Prostate gland (tissue), 2 donors: ENCODE measurements around the gene PAPOLA. TPM values are rescaled to one million over a fixed set of nuclear protein-coding genes. Genes with fewer than 3 reads are reported as not detected.

Experiments
- DNase-seq: peaks from one replicate; pipeline ENCODE4 v3.0.0-alpha.2; 2019; ENCODE audit warnings: low spot score
- H3K27ac ChIP-seq, 2 donors: fragments of 200-600 bp; sonication (generic); 2 replicates each; pipeline ENCODE4 v1.5.1; 2017 to 2019
- H3K27me3 ChIP-seq: fragments of 200-600 bp; sonication (generic); replicated peaks from 2 replicates; pipeline ENCODE4 v1.5.1; 2019; ENCODE audit not compliant: insufficient read depth
- H3K36me3 ChIP-seq, 2 donors: fragments of 200-600 bp; sonication (generic); 1 replicate in 1 of 2; 2 replicates in 1 of 2; pipeline versions ENCODE4 v1.5.1 to v1.8.1; 2017 to 2019
- H3K4me1 ChIP-seq: fragments of 200-600 bp; sonication (generic); replicated peaks from 2 replicates; pipeline ENCODE4 v1.5.1; 2019
- H3K4me3 ChIP-seq, 2 donors: fragments of 200-600 bp; sonication (generic); 2 replicates each; pipeline ENCODE4 v1.5.1; 2017 to 2019
- H3K9me3 ChIP-seq: fragments of 200-600 bp; sonication (generic); 2 replicates; pipeline ENCODE4 v1.5.1; 2017
- POLR2A ChIP-seq: fragments of 450-650 bp; IDR thresholded peaks from one replicate; pipeline ENCODE4 v1.6.1; 2016; ENCODE audit warnings: antibody characterized with exemption, mild to moderate bottlenecking
- POLR2AphosphoS5 ChIP-seq: sonication (generic); formaldehyde crosslinking; IDR thresholded peaks from one replicate; pipeline ENCODE4 v1.6.1; 2017; ENCODE audit warnings: antibody characterized with exemption
- WGBS: methylation state at CpG from one replicate; pipeline ENCODE4 v1.1.5; 2018; 5-methylcytosine and 5-hydroxymethylcytosine counted together
- intact Hi-C: fragments of 100-400 bp; cut with DNase I; formaldehyde crosslinking; loops from one replicate; pipeline ENCODE4 v1.14.2; 2022
- total RNA-seq, 2 donors: library from RNA; depleted of rRNA; stranded (reverse); fragments of >200 nt; gene quantifications; one replicate each; pipeline ENCODE4 v1.1.0, GENCODE V29; 2016
- TF ChIP-seq, protein P1 (sequence below), 4 experiments: fragments of 200-600 bp in 2 of 4; fragments of 450-650 bp in 2 of 4; sonication (generic) in 2 of 4; IDR thresholded peaks; 1 replicate in 3 of 4; 2 replicates in 1 of 4; pipeline ENCODE4 v1.5.1; 2016 to 2019; ENCODE audit warnings: antibody characterized with exemption in 4 of 4, mild to moderate bottlenecking in 2 of 4, moderate library complexity in 2 of 4

Gene PAPOLA
- total RNA-seq, 2 donors from 2014 or later, result 98.1 to 130 TPM

DNA sequence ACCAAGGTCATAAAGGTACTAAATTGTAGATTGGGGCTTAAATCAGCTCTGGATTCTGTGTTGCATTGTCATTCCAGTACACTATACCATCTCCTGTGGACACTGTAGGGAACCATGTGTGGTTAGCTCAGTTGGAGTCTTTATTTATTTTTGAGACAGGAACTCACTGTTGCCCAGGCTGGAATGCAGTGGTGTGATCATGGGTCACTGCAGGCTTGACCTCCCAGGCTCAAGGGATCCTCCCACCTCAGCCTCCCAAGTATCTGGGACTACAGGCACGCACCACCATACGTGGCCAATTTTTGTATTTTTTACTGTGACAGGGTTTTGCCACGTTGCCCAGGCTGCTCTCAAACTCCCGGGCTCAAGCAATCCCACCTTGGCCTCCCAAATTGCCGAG is 6.7 kb downstream of the PAPOLA start:
- intact Hi-C loops, result no loop called here
- H3K4me1 ChIP-seq, result peaks cover 26% of the 10 kb centered on the region
- H3K27ac ChIP-seq, result no peak overlapping the region
- no peak overlapping the region for H3K4me3 ChIP-seq
- DNase-seq, result no peak
- no peaks in the 10 kb centered on the region for H3K27me3 ChIP-seq
- TF ChIP-seq POLR2AphosphoS5 (no peak), POLR2A (no peak)
- TF ChIP-seq, protein P1, sequence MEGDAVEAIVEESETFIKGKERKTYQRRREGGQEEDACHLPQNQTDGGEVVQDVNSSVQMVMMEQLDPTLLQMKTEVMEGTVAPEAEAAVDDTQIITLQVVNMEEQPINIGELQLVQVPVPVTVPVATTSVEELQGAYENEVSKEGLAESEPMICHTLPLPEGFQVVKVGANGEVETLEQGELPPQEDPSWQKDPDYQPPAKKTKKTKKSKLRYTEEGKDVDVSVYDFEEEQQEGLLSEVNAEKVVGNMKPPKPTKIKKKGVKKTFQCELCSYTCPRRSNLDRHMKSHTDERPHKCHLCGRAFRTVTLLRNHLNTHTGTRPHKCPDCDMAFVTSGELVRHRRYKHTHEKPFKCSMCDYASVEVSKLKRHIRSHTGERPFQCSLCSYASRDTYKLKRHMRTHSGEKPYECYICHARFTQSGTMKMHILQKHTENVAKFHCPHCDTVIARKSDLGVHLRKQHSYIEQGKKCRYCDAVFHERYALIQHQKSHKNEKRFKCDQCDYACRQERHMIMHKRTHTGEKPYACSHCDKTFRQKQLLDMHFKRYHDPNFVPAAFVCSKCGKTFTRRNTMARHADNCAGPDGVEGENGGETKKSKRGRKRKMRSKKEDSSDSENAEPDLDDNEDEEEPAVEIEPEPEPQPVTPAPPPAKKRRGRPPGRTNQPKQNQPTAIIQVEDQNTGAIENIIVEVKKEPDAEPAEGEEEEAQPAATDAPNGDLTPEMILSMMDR (IDR thresholded peaks at IDR 0.05), result no peak
- no peaks in the 10 kb centered on the region for H3K36me3 ChIP-seq
- no peaks in the 10 kb centered on the region for H3K9me3 ChIP-seq
- WGBS, result 89% methylated on average over 5 of the region's 5 CpGs

DNA sequence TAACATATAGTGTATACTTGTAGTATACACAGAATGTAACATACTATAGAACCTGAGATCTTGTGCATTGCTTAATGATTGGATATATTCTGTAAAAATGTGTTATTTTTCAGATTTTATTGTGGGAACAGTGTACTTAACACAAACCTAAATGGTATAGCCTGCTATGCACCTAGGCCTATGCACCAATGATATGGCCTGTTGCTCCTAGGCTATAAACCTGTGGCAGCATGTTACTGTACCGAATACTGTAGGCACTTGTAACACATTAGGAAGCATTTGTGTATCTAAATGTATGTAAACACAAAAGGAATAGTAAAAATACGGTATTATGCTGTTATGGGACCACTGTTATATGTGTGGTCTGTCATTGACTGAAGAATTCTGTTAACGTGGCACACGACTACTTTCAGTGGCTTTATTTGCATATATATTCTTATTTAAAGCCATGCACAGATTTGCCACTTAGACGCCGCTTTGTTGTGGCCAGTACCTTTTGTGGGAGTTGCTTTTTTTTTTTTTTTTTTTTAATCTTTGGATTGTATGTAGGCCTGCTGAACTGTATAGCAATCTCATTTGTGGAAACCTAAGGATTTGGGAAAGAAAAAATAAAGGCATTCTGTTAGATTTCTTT is 7.4 kb downstream of the PAPOLA start:
- H3K27ac ChIP-seq, result no peak overlapping the region
- TF ChIP-seq, protein P1 (IDR thresholded peaks at IDR 0.05), result no peak
- TF ChIP-seq POLR2AphosphoS5, result no peak
- TF ChIP-seq POLR2A, result no peak
- H3K9me3 ChIP-seq, result no peaks in the 10 kb centered on the region
- intact Hi-C loops, result no loop called here
- peaks cover 26% of the 10 kb centered on the region for H3K4me1 ChIP-seq
- H3K4me3 ChIP-seq, result no peak overlapping the region
- no peaks in the 10 kb centered on the region for H3K36me3 ChIP-seq
- WGBS, result 83% methylated on average over 6 of the region's 6 CpGs
- H3K27me3 ChIP-seq, result no peaks in the 10 kb centered on the region
- DNase-seq, result no peak

DNA sequence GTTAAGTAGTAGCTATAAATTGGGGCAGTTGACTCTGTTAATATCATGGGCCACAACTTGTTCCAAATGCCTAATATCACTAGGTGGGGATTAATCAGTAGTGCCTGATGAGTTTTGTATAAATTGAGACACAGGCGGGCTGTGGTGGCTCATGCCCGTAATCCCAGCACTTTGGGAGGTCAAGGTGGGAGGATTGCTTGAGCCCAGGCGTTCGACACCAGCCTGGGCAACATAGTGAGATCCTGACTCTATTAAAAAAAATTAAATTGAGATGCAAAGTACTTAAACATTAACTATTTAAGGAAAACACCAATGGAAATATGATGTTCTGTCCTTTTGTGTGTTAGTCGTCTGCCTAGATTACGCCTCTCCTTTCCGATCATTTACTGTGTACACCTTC is 9.0 kb downstream of the PAPOLA start:
- no peak overlapping the region for H3K4me3 ChIP-seq
- H3K27ac ChIP-seq, result no peak overlapping the region
- 85% methylated on average over 7 of the region's 7 CpGs for WGBS
- TF ChIP-seq POLR2AphosphoS5 (no peak), POLR2A (no peak)
- TF ChIP-seq, protein P1 (IDR thresholded peaks at IDR 0.05), result no peak
- intact Hi-C loops, result no loop called here
- no peaks in the 10 kb centered on the region for H3K36me3 ChIP-seq
- peaks cover 26% of the 10 kb centered on the region for H3K4me1 ChIP-seq
- H3K9me3 ChIP-seq, result no peaks in the 10 kb centered on the region
- H3K27me3 ChIP-seq, result no peaks in the 10 kb centered on the region
- DNase-seq, result no peak

DNA sequence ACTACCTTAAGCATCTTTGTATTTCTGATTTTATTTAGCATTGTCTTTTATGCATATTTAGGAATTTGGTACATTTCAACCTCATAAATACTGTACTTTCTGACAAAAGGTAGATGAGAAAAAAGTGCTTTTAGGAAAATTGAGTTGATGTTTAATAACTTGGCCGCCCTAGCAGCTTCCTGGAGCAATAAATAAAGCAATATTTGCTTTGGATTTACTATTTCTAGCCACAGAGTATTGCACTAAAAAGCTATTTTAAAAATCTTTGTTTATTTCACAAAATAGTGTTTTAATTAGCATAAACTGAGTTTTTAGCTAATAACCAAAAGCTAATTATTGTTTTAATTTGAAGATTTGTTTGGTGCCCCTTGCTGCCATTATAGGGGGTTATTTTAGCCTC is 9.5 kb downstream of the PAPOLA start:
- 58% methylated on average over 1 of the region's 1 CpG for WGBS
- DNase-seq, result no peak
- TF ChIP-seq POLR2A (no peak), POLR2AphosphoS5 (no peak)
- TF ChIP-seq, protein P1 (IDR thresholded peaks at IDR 0.05), result no peak
- Histone ChIP-seq H3K27ac (no peak overlapping the region), H3K4me1 (peaks cover 26% of the 10 kb centered on the region), H3K36me3 (no peaks in the 10 kb centered on the region), H3K9me3 (no peaks in the 10 kb centered on the region), H3K4me3 (no peak overlapping the region), H3K27me3 (no peaks in the 10 kb centered on the region)
- intact Hi-C loops, result no loop called here

DNA sequence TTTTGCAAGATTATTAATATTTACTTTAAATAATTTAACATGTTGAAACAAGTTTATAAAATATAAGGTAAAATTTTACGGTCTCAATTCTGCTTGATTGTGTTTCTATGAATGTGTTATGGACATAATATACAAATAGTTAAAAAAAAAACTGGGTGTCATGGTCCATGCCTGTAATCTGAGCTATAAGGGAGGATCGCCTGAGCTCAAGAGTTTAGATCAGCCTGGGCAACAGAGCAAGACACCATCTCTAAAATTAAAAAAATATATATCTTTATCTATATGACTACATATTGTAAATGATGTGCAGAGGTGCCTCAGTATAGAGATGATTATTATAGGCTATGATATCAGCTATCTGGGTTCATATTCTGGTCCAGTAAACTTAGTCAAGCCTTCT is 9.9 kb downstream of the PAPOLA start:
- TF ChIP-seq POLR2AphosphoS5 (no peak), POLR2A (no peak)
- TF ChIP-seq, protein P1 (IDR thresholded peaks at IDR 0.05), result no peak
- 73% methylated on average over 2 of the region's 2 CpGs for WGBS
- H3K27ac ChIP-seq, result no peak overlapping the region
- DNase-seq, result no peak
- H3K36me3 ChIP-seq, result no peaks in the 10 kb centered on the region
- peaks cover 26% of the 10 kb centered on the region for H3K4me1 ChIP-seq
- no peaks in the 10 kb centered on the region for H3K9me3 ChIP-seq
- no peaks in the 10 kb centered on the region for H3K27me3 ChIP-seq
- intact Hi-C loops, result no loop called here
- no peak overlapping the region for H3K4me3 ChIP-seq
